PC-3 (cell line): ENCODE results near the gene HPN.

ENCODE experiments used
- CTCF ChIP-seq: fragments of 300-600 bp; sonication (generic); conservative IDR thresholded peaks from 2 replicates; pipeline ENCODE4 v1.5.1; 2017; ENCODE audit warnings: antibody characterized with exemption, low read depth, mild to moderate bottlenecking, low read length
- EZH2 ChIP-seq: fragments of 300-600 bp; sonication (generic); IDR thresholded peaks from one replicate; pipeline ENCODE4 v1.6.1; 2017; ENCODE audit warnings: antibody characterized with exemption, mild to moderate bottlenecking, low read length; ENCODE audit not compliant: unreplicated experiment

- TF ChIP-seq CTCF (no peak), EZH2 (no peak)
Measured at GRCh38 chr19:35065574-35065973, 24.1 kb downstream of the HPN start.
